Activated naive CD4-positive, alpha-beta T cell (primary cell): Measurements from ENCODE around the gene GRM2.
"Not testable (repeated sequence)": the region's sequence is repeated elsewhere in the genome, so short reads cannot be mapped to it uniquely, and the experiment has no call there.

Experiments
- DNase-seq, 4 experiments: peaks; one replicate each; lab custom pipeline; 2025; lab: John Stamatoyannopoulos, UW

Gene GRM2

GRCh38 chr3:51722362-51722761 is 15.5 kb downstream of the GRM2 start:
- no peak for DNase-seq

GRCh38 chr3:51727500-51727899 is 20.6 kb downstream of the GRM2 start:
- DNase-seq: no peak

GRCh38 chr3:51729042-51729633 is 22.3 kb downstream of the GRM2 start:
- DNase-seq: no peak

GRCh38 chr3:51733859-51734571 is 27.1 kb downstream of the GRM2 start:
- DNase-seq: no peak

- DNase-seq: no peak
Measured at GRCh38 chr3:51734572-51734907, 27.7 kb downstream of the GRM2 start.

GRCh38 chr3:51735039-51735438 is 28.2 kb downstream of the GRM2 start:
- DNase-seq: no peak

- DNase-seq: no peak
Measured at GRCh38 chr3:51735950-51736349, 29.1 kb downstream of the GRM2 start.

GRCh38 chr3:51739110-51739509 is 32.2 kb downstream of the GRM2 start:
- DNase-seq: no peak

GRCh38 chr3:51742320-51742719 is 35.5 kb downstream of the GRM2 start:
- DNase-seq: not testable (repeated sequence)

GRCh38 chr3:51742978-51743377 is 36.1 kb downstream of the GRM2 start:
- not testable (repeated sequence) for DNase-seq

GRCh38 chr3:51747840-51748239 is 41.0 kb downstream of the GRM2 start:
- DNase-seq: no peak

- no peak for DNase-seq
Measured at GRCh38 chr3:51748327-51748726, 41.5 kb downstream of the GRM2 start.

- no peak for DNase-seq
Measured at GRCh38 chr3:51750878-51751277, 44.0 kb downstream of the GRM2 start.

- no peak for DNase-seq
Measured at GRCh38 chr3:51751287-51751686, 44.4 kb downstream of the GRM2 start.

- not testable (repeated sequence) for DNase-seq
Measured at GRCh38 chr3:51753763-51754750, 47.2 kb downstream of the GRM2 start.

- DNase-seq: no peak
Measured at GRCh38 chr3:51759203-51759602, 52.3 kb downstream of the GRM2 start.
